HepG2 (cell line): ENCODE measurements around the gene DLG4. TPM values are rescaled to one million over a fixed set of nuclear protein-coding genes. Genes with fewer than 3 reads are reported as not detected.

ENCODE experiments used
- ATAC-seq: fragments of 200-7000 bp; cut with Tn5 transposase; 3 replicates; pipeline ENCODE4 v1.9.1; 2020; ENCODE audit warnings: mild to moderate bottlenecking, moderate library complexity
- BruUV-seq: library from RNA; stranded (reverse); fragments of 400-500 nt; replicated peaks from 2 replicates; lab custom pipeline; 2021; lab: Mats Ljungman, UMichigan
- CTCF ChIA-PET: fragments of 300-600 bp; formaldehyde crosslinking; extraction: SDS; loops from one replicate; lab custom pipeline; 2021; ENCODE audit warnings: low total read pairs, inconsistent platforms, low intra/inter-chr PET ratio; lab: Yijun Ruan, JAX
- POLR2A ChIA-PET: fragments of 350-600 bp; sonication (Branson Sonifier 250); formaldehyde crosslinking; loops from one replicate; lab custom pipeline; 2020; ENCODE audit warnings: antibody characterized with exemption, inconsistent platforms; lab: Yijun Ruan, JAX
- DNase-seq: peaks from one replicate; pipeline ENCODE4 v3.0.0-alpha.2; 2015; ENCODE audit warnings: low spot score
- FAIRE-seq: peaks from 3 replicates; lab custom pipeline; 2011; peaks lifted over from hg19 to GRCh38; lab: Jason Lieb, UNC
- H2AFZ ChIP-seq: one replicate; pipeline ENCODE4 v1.6.1; 2011; ENCODE audit warnings: low read length, inconsistent platforms
- H3K27ac ChIP-seq: fragments of 300-600 bp; 3 replicates; pipeline ENCODE4 v1.8.0; 2011; ENCODE audit warnings: mixed run types, mild to moderate bottlenecking, mixed read lengths, low read length, inconsistent platforms; ENCODE audit not compliant: insufficient read depth; ENCODE audit errors: extremely low read length
- H3K27me3 ChIP-seq, 2 experiments: fragments of 200-600 bp in 1 of 2; 2 replicates in 1 of 2; 3 replicates in 1 of 2; pipeline versions ENCODE4 v1.6.0 to v1.8.0; 2011; ENCODE audit warnings: low read length in 2 of 2, mild to moderate bottlenecking in 2 of 2, moderate library complexity in 2 of 2, inconsistent platforms in 1 of 2; ENCODE audit not compliant: insufficient read depth in 2 of 2, control insufficient read depth in 1 of 2
- H3K36me3 ChIP-seq, 2 experiments: fragments of 200-600 bp in 1 of 2; replicated peaks in 1 of 2; 2 replicates in 1 of 2; 3 replicates in 1 of 2; pipeline versions ENCODE4 v1.5.1 to v1.8.0; 2011; ENCODE audit warnings: low read length in 2 of 2, inconsistent platforms in 1 of 2; ENCODE audit not compliant: insufficient read depth in 2 of 2, control insufficient read depth in 1 of 2
- H3K4me1 ChIP-seq: 2 replicates; pipeline ENCODE4 v1.5.1; 2012; ENCODE audit warnings: low read length, inconsistent platforms; ENCODE audit not compliant: insufficient read depth
- H3K4me2 ChIP-seq: 2 replicates; pipeline ENCODE4 v1.6.0; 2011; ENCODE audit warnings: low read depth, low read length, inconsistent platforms
- H3K4me3 ChIP-seq, 3 experiments: fragments of 200-600 bp in 1 of 3; sonication (generic), shearing (Covaris generic) in 1 of 3; replicated peaks in 1 of 3; 2 replicates each; pipeline ENCODE4 v1.5.1; 2011 to 2016; ENCODE audit warnings: low read length in 3 of 3, inconsistent platforms in 2 of 3, low read depth in 2 of 3, mild to moderate bottlenecking in 2 of 3, control low read depth in 1 of 3, mixed read lengths in 1 of 3; ENCODE audit not compliant: insufficient read depth in 1 of 3
- H3K79me2 ChIP-seq: one replicate; pipeline ENCODE4 v1.6.1; 2011; ENCODE audit warnings: low read length, inconsistent platforms; ENCODE audit not compliant: insufficient read depth
- H3K9ac ChIP-seq: 2 replicates; pipeline ENCODE4 v1.6.0; 2011; ENCODE audit warnings: mild to moderate bottlenecking, low read depth, low read length, inconsistent platforms; ENCODE audit not compliant: insufficient read depth
- H3K9me3 ChIP-seq: 2 replicates; pipeline ENCODE4 v1.5.1; 2012; ENCODE audit warnings: mild to moderate bottlenecking, low read length
- H4K20me1 ChIP-seq: 2 replicates; pipeline ENCODE4 v1.6.0; 2011; ENCODE audit warnings: inconsistent platforms, mild to moderate bottlenecking, low read length, moderate library complexity; ENCODE audit not compliant: insufficient read depth
- CHD4 ChIP-seq: fragments of 200-600 bp; sonication (generic); IDR thresholded peaks from 2 replicates; pipeline ENCODE4 v1.7.0; 2017; ENCODE audit warnings: mild to moderate bottlenecking, low read length, borderline replicate concordance
- GABPB1 ChIP-seq: IDR thresholded peaks from 2 replicates; pipeline ENCODE4 v1.6.1; 2016; ENCODE audit warnings: mild to moderate bottlenecking, missing genetic modification reagents, moderate library complexity, missing compliant biosample characterization
- HNF1A ChIP-seq, 2 experiments: sonication (generic) in 1 of 2; formaldehyde crosslinking in 1 of 2; IDR thresholded peaks; 2 replicates each; pipeline versions ENCODE4 v1.4.0 to v1.6.1; 2016 to 2020; ENCODE audit warnings: borderline replicate concordance in 1 of 2, low read depth in 1 of 2, mild to moderate bottlenecking in 1 of 2, missing genetic modification reagents in 1 of 2
- MYC ChIP-seq: sonication (generic); formaldehyde crosslinking; IDR thresholded peaks from 2 replicates; pipeline ENCODE4 v1.9.0; 2021; ENCODE audit warnings: missing genetic modification reagents, borderline replicate concordance
- ONECUT2 ChIP-seq: sonication (generic); formaldehyde crosslinking; IDR thresholded peaks from 2 replicates; pipeline ENCODE4 v1.4.0; 2020; ENCODE audit warnings: missing genetic modification reagents
- TEAD3 ChIP-seq: optimal IDR thresholded peaks from 2 replicates; pipeline ENCODE3; 2016; ENCODE audit warnings: borderline replicate concordance
- TGIF2 ChIP-seq: IDR thresholded peaks from 2 replicates; pipeline ENCODE4 v1.6.1; 2016; ENCODE audit warnings: control low read depth, missing compliant biosample characterization
- ZNF484 ChIP-seq: sonication (generic); formaldehyde crosslinking; IDR thresholded peaks from 2 replicates; pipeline ENCODE4 v1.5.1; 2020; ENCODE audit warnings: mild to moderate bottlenecking, low read depth, missing genetic modification reagents, borderline replicate concordance
- WGBS: methylation state at CpG from one replicate; pipeline ENCODE4 v1.1.6; 2017; ENCODE audit warnings: low lambda C conversion rate; 5-methylcytosine and 5-hydroxymethylcytosine counted together
- in situ Hi-C: cut with HindIII; loops from 2 replicates; pipeline ENCODE4 v1.10.0; 2017; ENCODE audit warnings: low pct_unique_long_range_greater_than_20kb; ENCODE audit not compliant: extremely low pct_ligation_motif_present
- intact Hi-C: fragments of 100-400 bp; cut with micrococcal nuclease; formaldehyde crosslinking; loops from one replicate; pipeline ENCODE4 v1.10.0; 2022; ENCODE audit not compliant: unreplicated experiment
- polyA plus RNA-seq, 8 experiments: library from polyadenylated mRNA; depleted of rRNA in 3 of 8; stranded (reverse) in 7 of 8; unstranded in 1 of 8; fragments of >200 nt; fragmentation: Illumina TruSeq in 4 of 8; extraction: Trizol in 4 of 8; gene quantifications; 2 replicates each; pipeline versions ENCODE4 v1.2.1 to v1.2.3, GENCODE V29; 2011 to 2016; ENCODE audit warnings: low read depth in 4 of 8, missing spikeins in 1 of 8, mixed read lengths in 1 of 8; ENCODE audit not compliant: insufficient read depth in 1 of 8
- total RNA-seq, 5 experiments: library from RNA; depleted of rRNA; stranded (reverse); fragments of >200 nt; fragmentation: Illumina TruSeq; extraction: Trizol; gene quantifications; 2 replicates each; pipeline ENCODE4 v1.2.3, GENCODE V29; 2016; ENCODE audit warnings: low read depth in 1 of 5
- TF ChIP-seq, protein P1 (sequence below): sonication (generic); formaldehyde crosslinking; conservative IDR thresholded peaks from 2 replicates; pipeline ENCODE4 v1.4.0; 2020; ENCODE audit warnings: mild to moderate bottlenecking, missing genetic modification reagents, moderate library complexity
- TF ChIP-seq, protein P2 (sequence below): sonication (generic); formaldehyde crosslinking; IDR thresholded peaks from 2 replicates; pipeline ENCODE4 v1.8.1; 2023; ENCODE audit warnings: mild to moderate bottlenecking, moderate library complexity, missing genetic modification reagents
- TF ChIP-seq, protein P3 (sequence below): IDR thresholded peaks from 2 replicates; pipeline ENCODE4 v1.6.1; 2016; ENCODE audit warnings: mild to moderate bottlenecking

DLG4 gene
- total and polyA plus RNA-seq, 2 of the 13 experiments (the other 11 are each of a cell fraction or from before 2014, with no cell fraction given) = 0.71 to 4.3 TPM

DNA sequence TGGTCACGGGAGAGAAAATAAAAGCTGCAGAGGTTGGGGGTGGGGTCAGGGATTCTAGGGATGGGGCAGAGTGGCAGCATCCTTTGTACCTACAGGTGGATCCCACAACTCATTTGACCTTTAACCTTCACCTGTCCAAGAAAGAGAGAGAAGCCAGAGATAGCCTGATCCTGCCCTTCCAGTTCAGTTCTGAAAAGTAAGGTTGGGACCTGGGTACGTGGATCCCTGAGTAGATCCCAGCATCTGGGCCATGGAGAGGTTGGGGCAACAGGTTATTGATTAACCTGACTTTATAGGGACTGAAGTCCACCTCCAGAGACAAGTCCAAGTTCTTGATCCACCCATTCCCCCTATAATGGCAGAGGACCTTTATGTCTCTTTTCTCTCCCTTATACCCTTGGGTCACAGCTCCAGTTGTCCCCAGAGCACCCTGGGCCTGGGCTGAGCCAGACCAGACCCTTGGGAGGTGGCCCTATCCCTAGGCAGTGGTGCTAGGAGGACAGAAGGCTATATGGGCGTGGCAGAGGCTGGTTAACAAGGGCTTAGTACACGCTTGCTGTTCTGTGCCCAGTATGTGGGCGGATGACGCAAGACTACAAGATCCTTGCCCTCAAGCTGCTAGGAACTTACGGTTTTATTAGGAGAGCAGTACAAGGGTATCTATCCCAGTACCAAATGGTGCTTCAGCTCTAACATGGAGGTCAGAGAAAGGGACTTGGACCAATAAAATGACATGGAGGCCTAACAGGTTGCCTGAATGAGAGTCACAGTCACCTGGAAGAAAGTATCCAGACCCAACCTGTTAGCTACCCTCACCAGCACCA, 39.3 kb upstream of the DLG4 start:
- Histone ChIP-seq H3K27ac (peak overlapping the region; percentile 70), H3K4me3 (peak overlapping the region in 2 of 3 experiments; percentile 1 to 50; a peak in 3 of 6 replicates), H3K4me1 (peaks cover 53% of the 10 kb centered on the region), H3K4me2 (peak overlapping the region; percentile 77), H3K36me3 (peaks cover 8 to 13% of the 10 kb centered on the region in 2 experiments; a peak in 4 of 5 replicates), H3K27me3 (no peaks in the 10 kb centered on the region), H3K9me3 (no peaks in the 10 kb centered on the region), H2AFZ (no peak overlapping the region), H3K9ac (peak overlapping the region; percentile 43), H3K79me2 (peaks cover 3% of the 10 kb centered on the region), H4K20me1 (no peaks in the 10 kb centered on the region)
- in situ Hi-C loops = no loop called here
- TSS peak; percentile 95 for BruUV-seq
- ChIA-PET POLR2A (interaction anchor here (0.6 to 3.5 kb wide), 12 partner anchors 8 to 368 kb away, joined by 3 to 35 read pairs (median 4); partner anchors contain the start of genes DVL2, GABARAP, NEURL4 and PHF23), CTCF (no interaction called here)
- 8% methylated on average over 5 of the region's 7 CpGs for WGBS
- intact Hi-C loops = no loop called here
- DNase-seq (peak; percentile 78), ATAC-seq (peak; percentile 83), FAIRE-seq (peak; percentile 93)
- TF ChIP-seq, protein P1, sequence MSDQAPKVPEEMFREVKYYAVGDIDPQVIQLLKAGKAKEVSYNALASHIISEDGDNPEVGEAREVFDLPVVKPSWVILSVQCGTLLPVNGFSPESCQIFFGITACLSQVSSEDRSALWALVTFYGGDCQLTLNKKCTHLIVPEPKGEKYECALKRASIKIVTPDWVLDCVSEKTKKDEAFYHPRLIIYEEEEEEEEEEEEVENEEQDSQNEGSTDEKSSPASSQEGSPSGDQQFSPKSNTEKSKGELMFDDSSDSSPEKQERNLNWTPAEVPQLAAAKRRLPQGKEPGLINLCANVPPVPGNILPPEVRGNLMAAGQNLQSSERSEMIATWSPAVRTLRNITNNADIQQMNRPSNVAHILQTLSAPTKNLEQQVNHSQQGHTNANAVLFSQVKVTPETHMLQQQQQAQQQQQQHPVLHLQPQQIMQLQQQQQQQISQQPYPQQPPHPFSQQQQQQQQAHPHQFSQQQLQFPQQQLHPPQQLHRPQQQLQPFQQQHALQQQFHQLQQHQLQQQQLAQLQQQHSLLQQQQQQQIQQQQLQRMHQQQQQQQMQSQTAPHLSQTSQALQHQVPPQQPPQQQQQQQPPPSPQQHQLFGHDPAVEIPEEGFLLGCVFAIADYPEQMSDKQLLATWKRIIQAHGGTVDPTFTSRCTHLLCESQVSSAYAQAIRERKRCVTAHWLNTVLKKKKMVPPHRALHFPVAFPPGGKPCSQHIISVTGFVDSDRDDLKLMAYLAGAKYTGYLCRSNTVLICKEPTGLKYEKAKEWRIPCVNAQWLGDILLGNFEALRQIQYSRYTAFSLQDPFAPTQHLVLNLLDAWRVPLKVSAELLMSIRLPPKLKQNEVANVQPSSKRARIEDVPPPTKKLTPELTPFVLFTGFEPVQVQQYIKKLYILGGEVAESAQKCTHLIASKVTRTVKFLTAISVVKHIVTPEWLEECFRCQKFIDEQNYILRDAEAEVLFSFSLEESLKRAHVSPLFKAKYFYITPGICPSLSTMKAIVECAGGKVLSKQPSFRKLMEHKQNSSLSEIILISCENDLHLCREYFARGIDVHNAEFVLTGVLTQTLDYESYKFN (CRISPR knock-in tag) = peak; percentile 91
- peak; percentile 54 for TF ChIP-seq ONECUT2 (CRISPR knock-in tag)
- peak; percentile 63; the same call in 1 of the 2 replicates for TF ChIP-seq CHD4
- TF ChIP-seq HNF1A (IDR thresholded peaks at IDR 0.05; ENCODE audit: low read depth) = peak; percentile 94
- peak; percentile 91; the same call in 1 of the 2 replicates for TF ChIP-seq HNF1A (CRISPR knock-in tag; IDR thresholded peaks at IDR 0.05; ENCODE audit: borderline replicate concordance)
- TF ChIP-seq GABPB1 (CRISPR knock-in tag) = no peak; the same call in 1 of the 2 replicates
- TF ChIP-seq ZNF484 (CRISPR knock-in tag) = no peak
- TF ChIP-seq TEAD3 (CRISPR knock-in tag) = peak; percentile 24
- TF ChIP-seq MYC (CRISPR knock-in tag) = no peak; the same call in 1 of the 2 replicates
- TF ChIP-seq, protein P2, sequence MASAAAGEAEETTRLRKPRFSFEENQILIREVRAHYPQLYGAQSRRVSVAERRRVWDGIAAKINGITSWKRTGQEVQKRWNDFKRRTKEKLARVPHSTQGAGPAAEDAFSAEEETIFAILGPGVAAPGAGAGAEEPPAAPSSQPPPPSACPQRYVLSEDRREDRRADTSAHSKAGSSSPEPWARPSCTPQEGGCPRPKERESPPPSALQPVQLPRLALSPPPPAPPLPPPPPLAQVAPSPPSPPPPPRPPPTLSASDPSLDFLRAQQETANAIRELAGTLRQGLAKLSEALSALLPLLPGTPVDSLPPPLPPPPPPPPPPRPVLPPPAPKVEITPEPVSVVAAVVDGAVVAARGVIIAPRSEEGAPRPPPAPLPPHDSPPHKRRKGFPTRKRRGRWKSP (CRISPR knock-in tag) = peak; percentile 71; the same call in 1 of the 2 replicates
- TF ChIP-seq, protein P3, sequence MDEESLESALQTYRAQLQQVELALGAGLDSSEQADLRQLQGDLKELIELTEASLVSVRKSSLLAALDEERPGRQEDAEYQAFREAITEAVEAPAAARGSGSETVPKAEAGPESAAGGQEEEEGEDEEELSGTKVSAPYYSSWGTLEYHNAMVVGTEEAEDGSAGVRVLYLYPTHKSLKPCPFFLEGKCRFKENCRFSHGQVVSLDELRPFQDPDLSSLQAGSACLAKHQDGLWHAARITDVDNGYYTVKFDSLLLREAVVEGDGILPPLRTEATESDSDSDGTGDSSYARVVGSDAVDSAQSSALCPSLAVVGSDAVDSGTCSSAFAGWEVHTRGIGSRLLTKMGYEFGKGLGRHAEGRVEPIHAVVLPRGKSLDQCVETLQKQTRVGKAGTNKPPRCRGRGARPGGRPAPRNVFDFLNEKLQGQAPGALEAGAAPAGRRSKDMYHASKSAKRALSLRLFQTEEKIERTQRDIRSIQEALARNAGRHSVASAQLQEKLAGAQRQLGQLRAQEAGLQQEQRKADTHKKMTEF (CRISPR knock-in tag) = peak; percentile 78
- TF ChIP-seq TGIF2 (CRISPR knock-in tag) = 0 out of 2 replicates have a peak, but pooled peaks have one; percentile 51
